Measurements from ENCODE around the gene ATM.

DNA sequence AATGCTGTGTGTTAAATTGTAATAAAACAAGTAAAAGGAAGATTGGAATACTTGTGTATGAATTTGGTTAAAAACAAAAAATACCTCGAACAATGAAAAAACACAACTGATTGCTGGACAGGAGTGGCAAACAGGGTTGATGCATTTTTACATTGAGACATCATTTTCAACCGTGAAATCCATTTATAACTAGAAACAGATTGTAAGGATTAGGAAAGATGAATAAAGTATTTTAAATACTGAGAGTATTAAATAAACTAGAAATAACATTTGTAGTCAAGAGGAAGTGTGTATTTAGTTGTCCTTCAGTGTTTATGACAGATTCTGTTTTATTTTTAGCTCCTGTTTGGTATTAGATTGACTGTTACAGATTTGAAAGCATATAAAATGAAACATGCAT is 5.4 kb downstream of the ATM start:
- TF ChIP-seq, protein P1, sequence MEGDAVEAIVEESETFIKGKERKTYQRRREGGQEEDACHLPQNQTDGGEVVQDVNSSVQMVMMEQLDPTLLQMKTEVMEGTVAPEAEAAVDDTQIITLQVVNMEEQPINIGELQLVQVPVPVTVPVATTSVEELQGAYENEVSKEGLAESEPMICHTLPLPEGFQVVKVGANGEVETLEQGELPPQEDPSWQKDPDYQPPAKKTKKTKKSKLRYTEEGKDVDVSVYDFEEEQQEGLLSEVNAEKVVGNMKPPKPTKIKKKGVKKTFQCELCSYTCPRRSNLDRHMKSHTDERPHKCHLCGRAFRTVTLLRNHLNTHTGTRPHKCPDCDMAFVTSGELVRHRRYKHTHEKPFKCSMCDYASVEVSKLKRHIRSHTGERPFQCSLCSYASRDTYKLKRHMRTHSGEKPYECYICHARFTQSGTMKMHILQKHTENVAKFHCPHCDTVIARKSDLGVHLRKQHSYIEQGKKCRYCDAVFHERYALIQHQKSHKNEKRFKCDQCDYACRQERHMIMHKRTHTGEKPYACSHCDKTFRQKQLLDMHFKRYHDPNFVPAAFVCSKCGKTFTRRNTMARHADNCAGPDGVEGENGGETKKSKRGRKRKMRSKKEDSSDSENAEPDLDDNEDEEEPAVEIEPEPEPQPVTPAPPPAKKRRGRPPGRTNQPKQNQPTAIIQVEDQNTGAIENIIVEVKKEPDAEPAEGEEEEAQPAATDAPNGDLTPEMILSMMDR (conservative IDR thresholded peaks at IDR 0.05; ENCODE audit: low read depth in 2 of 2) = no peak
- TF ChIP-seq POLR2AphosphoS5 (IDR thresholded peaks at IDR 0.05; ENCODE audit: low read depth) = no peak
